Heart right ventricle (tissue), 16 donors: ENCODE results near the gene CDC73. TPM values are rescaled to one million over a fixed set of nuclear protein-coding genes. Genes with fewer than 3 reads are reported as not detected.

Source experiments
- ATAC-seq, 8 donors: fragments of 200-7000 bp; cut with Tn5 transposase; one replicate each; pipeline ENCODE4 v1.9.1; 2020; ENCODE audit warnings: mild to moderate bottlenecking in 8 of 8, moderate library complexity in 8 of 8, moderate number of reproducible peaks in 1 of 8
- DNase-seq, 2 donors: peaks; one replicate each; pipeline ENCODE4 v3.0.0-alpha.2; 2020
- H3K27ac ChIP-seq, 10 donors: fragments of 200-600 bp; sonication (generic) in 2 of 10; one replicate each; pipeline versions ENCODE4 v1.5.0 to v1.8.0; 2020 to 2022; ENCODE audit warnings: mild to moderate bottlenecking in 3 of 10
- H3K27me3 ChIP-seq, 7 donors: fragments of 200-600 bp; one replicate each; pipeline ENCODE4 v1.8.0; 2021 to 2022; ENCODE audit warnings: mild to moderate bottlenecking in 2 of 7
- H3K36me3 ChIP-seq, 9 donors: fragments of 200-600 bp; sonication (generic) in 1 of 9; one replicate each; pipeline versions ENCODE4 v1.5.0 to v1.8.0; 2020 to 2022; ENCODE audit warnings: mild to moderate bottlenecking in 2 of 9
- H3K4me1 ChIP-seq, 9 donors: fragments of 200-600 bp; sonication (generic) in 1 of 9; one replicate each; pipeline versions ENCODE4 v1.5.0 to v1.8.0; 2020 to 2022; ENCODE audit warnings: mild to moderate bottlenecking in 4 of 9
- H3K4me3 ChIP-seq, 10 donors: fragments of 200-600 bp; sonication (generic) in 2 of 10; one replicate each; pipeline versions ENCODE4 v1.5.0 to v1.8.0; 2020 to 2022; ENCODE audit warnings: mild to moderate bottlenecking in 7 of 10, moderate library complexity in 2 of 10
- H3K9me3 ChIP-seq, 11 donors: fragments of 200-600 bp in 10 of 11; sonication (generic) in 2 of 11; one replicate each; pipeline versions ENCODE4 v1.5.0 to v1.8.0; 2013 to 2022; ENCODE audit warnings: mild to moderate bottlenecking in 2 of 11, control low read depth in 1 of 11, moderate library complexity in 1 of 11
- WGBS, 2 donors: extraction: QIAGEN DNeasy Blood & Tissue Kit; methylation state at CpG; one replicate each; pipeline ENCODE4 v1.1.7; 2013; ENCODE audit warnings: inconsistent platforms in 1 of 2; 5-methylcytosine and 5-hydroxymethylcytosine counted together
- intact Hi-C, 10 donors: fragments of 100-400 bp; cut with DNase I; formaldehyde crosslinking; loops; one replicate each; pipeline versions ENCODE4 v1.11.1 to v1.14.2; 2022
- polyA plus RNA-seq, 2 donors: library from polyadenylated mRNA; stranded (reverse); fragments of 200-250 nt; gene quantifications; one replicate each; pipeline ENCODE4 v1.2.3, GENCODE V29; 2013
- total RNA-seq, 10 donors: library from RNA; stranded (reverse); fragmentation: NEBNext Ultra II Directional in 3 of 10; extraction: Animal tissue kit (Norgen Biotek cat#: 25700) in 3 of 10; gene quantifications; one replicate each; pipeline versions ENCODE4 v1.2.1 to v1.2.4, GENCODE V29; 2021 to 2023
- TF ChIP-seq, protein P1 (sequence below), 9 donors: fragments of 200-600 bp; sonication (generic) in 2 of 9; IDR thresholded peaks; one replicate each; pipeline versions ENCODE4 v1.5.0 to v1.8.0; 2021 to 2022; ENCODE audit warnings: antibody characterized with exemption in 9 of 9, mild to moderate bottlenecking in 5 of 9, moderate library complexity in 1 of 9
- donor health status: Arrhythmogenic right ventricular cardiomyopathy.
- donor health status: ischemic (EF 13 %, LVEDD 7.1; RV severe dilation, severe dysfunction).
- donor health status: healthy with polysubstance abuse.
- donor health status: DM: no; HTN: yes; CAD: no.
- donor health status: DM: no; HTN: no; CAD: no.
- donor health status: ischemic (EF 25% LVEDD 6.9; RV normal size, moderate dysfunction).
- donor health status: ischemic (EF 25% LVEDD 5.7; RV mildly dilated, moderate dysfunction).
- donor health status: healthy.
- donor health status: DM: yes; HTN: yes; CAD: no.
- donor health status: Ischemic cardiomyopathy.
- donor health status: ischemic (EF 35%, LVEDD 5.7; RV mildly dilated, moderate dysfunction).
- donor health status: nonischemic (EF 11% LVEDD 7.7; RV severe dilation, severe dysfunction).
- donor health status: DM: yes; HTN: yes; CAD: no.
- donor health status: PGD.
- donor health status: ischemic (EF 29% LVEDD 5.4; RV normal size, mild dysfunction).
- donor health status: nonischemic (EF 23%, LVEDD 6.1; RV moderate dilation, normal function).

Gene CDC73
- total and polyA plus RNA-seq, 12 donors, result 9.2 to 70.2 (median 54.2) TPM

DNA sequence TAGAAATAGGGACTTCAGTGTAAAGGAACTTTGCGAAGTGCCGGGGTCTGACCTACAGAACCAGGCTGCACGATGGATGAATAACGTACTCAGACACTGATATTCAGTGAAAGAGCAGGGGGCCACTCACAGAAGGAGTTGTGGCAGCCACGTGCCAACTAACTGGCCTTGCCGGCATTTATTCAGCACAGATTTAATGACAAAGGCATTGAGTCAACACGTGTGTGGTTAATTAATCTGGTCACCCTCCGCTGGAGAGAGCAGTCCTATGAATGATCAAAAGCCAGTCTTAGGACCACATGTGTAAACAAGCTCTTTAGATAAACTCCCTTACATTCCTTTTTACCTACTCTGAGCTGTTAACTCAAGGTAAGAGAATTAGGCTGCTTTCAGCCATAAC, 70.8 kb downstream of the CDC73 start:
- DNase-seq (no peak), ATAC-seq (no peak)
- Histone ChIP-seq H3K27ac (no peak overlapping the region), H3K4me1 (peaks cover 0 to 38% (median 24%) of the 10 kb centered on the region in 9 donors), H3K4me3 (no peak overlapping the region), H3K36me3 (peaks cover 0 to 17% (median 0%) of the 10 kb centered on the region in 9 donors), H3K9me3 (peaks cover 0 to 11% (median 7%) of the 10 kb centered on the region in 11 donors), H3K27me3 (no peaks in the 10 kb centered on the region)
- WGBS, 2 donors, result 97 to 98% methylated on average over 8 of the region's 8 CpGs
- intact Hi-C loops, result no loop called here
- TF ChIP-seq, protein P1, sequence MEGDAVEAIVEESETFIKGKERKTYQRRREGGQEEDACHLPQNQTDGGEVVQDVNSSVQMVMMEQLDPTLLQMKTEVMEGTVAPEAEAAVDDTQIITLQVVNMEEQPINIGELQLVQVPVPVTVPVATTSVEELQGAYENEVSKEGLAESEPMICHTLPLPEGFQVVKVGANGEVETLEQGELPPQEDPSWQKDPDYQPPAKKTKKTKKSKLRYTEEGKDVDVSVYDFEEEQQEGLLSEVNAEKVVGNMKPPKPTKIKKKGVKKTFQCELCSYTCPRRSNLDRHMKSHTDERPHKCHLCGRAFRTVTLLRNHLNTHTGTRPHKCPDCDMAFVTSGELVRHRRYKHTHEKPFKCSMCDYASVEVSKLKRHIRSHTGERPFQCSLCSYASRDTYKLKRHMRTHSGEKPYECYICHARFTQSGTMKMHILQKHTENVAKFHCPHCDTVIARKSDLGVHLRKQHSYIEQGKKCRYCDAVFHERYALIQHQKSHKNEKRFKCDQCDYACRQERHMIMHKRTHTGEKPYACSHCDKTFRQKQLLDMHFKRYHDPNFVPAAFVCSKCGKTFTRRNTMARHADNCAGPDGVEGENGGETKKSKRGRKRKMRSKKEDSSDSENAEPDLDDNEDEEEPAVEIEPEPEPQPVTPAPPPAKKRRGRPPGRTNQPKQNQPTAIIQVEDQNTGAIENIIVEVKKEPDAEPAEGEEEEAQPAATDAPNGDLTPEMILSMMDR (IDR thresholded peaks at IDR 0.05), result no peak

DNA sequence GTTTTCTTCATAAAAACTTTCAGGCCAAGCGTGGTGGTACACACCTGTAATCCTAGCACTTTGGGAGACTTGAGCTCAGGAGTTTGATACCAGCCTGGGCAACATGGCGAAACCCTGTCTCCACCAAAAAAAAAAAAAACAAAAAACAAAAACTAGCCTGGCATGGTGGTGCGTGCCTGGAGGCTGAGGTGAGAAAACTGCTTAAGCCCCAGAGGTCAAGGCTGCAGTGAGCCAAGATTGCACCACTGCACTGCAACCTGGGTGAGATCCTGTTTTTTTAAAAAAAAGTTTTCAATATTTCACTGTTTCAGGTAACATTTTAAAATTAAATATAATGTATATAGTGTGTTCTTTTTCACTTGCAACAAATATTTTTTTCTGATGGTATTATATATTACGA, 78.1 kb downstream of the CDC73 start:
- Histone ChIP-seq H3K9me3 (no peaks in the 10 kb centered on the region), H3K4me1 (peaks cover 0 to 5% (median 0%) of the 10 kb centered on the region in 9 donors), H3K36me3 (peaks cover 0 to 16% (median 0%) of the 10 kb centered on the region in 9 donors), H3K4me3 (no peak overlapping the region), H3K27ac (no peak overlapping the region), H3K27me3 (no peaks in the 10 kb centered on the region)
- DNase-seq (no peak), ATAC-seq (no peak)
- TF ChIP-seq, protein P1 (IDR thresholded peaks at IDR 0.05), result no peak
- WGBS, 2 donors, result 95 to 96% methylated on average over 4 of the region's 4 CpGs
- intact Hi-C loops, result no loop called here

DNA sequence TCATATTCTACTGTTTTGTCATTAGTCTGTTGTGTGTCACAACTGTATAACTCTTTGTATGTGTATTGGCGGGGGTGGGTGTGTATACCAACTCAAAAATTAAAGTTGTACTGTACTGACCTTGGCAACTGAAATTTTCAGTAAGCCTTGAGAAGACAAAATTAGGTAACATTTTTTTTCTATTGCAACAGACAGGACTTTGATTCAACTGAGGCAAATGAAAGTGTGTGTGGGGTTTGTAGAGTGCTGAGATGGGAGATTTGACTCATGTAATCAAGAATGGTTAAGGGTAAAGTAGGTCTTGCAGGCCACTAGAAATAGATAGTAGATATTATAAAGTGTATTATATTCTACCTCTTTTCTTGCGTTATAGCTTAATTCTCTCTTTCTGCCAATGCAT, 79.2 kb downstream of the CDC73 start:
- peaks cover 0 to 27% (median 2%) of the 10 kb centered on the region in 9 donors for H3K36me3 ChIP-seq
- no peak for DNase-seq
- TF ChIP-seq, protein P1 (IDR thresholded peaks at IDR 0.05), result no peak
- no peaks in the 10 kb centered on the region for H3K27me3 ChIP-seq
- H3K4me1 ChIP-seq, result peaks cover 0 to 5% (median 0%) of the 10 kb centered on the region in 9 donors
- 96 to 99% methylated on average over 2 of the region's 2 CpGs for WGBS, 2 donors
- peaks cover 0 to 2% (median 0%) of the 10 kb centered on the region in 11 donors for H3K9me3 ChIP-seq
- intact Hi-C loops, result no loop called here
- no peak overlapping the region for H3K27ac ChIP-seq
- H3K4me3 ChIP-seq, result no peak overlapping the region
- ATAC-seq, result no peak

DNA sequence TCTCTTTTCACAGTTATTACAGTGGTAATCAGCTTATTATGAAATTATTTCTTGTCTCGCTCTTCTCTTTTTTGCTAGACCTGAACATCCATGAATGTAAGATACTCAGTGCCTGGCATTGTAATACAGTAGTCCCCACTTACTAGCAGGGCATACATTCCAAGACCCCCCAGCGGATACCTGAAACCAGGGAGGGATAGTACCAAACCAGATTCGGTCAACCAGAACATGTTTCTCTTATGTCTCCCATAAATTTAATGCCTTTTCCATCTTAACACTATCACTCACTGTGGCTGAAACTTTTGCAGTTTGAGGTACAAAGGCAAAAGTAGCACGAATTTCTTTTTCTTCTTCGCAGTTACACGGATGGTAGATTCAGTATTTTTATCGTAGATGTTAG, 89.2 kb downstream of the CDC73 start:
- H3K27me3 ChIP-seq, result no peaks in the 10 kb centered on the region
- TF ChIP-seq, protein P1 (IDR thresholded peaks at IDR 0.05), result no peak
- 96 to 97% methylated on average over 7 of the region's 7 CpGs for WGBS, 2 donors
- intact Hi-C loops, result no loop called here
- peaks cover 0 to 71% (median 7%) of the 10 kb centered on the region in 9 donors for H3K36me3 ChIP-seq
- ATAC-seq, result no peak
- no peak for DNase-seq
- no peak overlapping the region for H3K27ac ChIP-seq
- no peak overlapping the region for H3K4me3 ChIP-seq
- H3K4me1 ChIP-seq, result peaks cover 0 to 21% (median 9%) of the 10 kb centered on the region in 9 donors
- peaks cover 0 to 28% (median 8%) of the 10 kb centered on the region in 11 donors for H3K9me3 ChIP-seq
